Measurements from ENCODE around the gene NAP1L4.

Gene NAP1L4

DNA sequence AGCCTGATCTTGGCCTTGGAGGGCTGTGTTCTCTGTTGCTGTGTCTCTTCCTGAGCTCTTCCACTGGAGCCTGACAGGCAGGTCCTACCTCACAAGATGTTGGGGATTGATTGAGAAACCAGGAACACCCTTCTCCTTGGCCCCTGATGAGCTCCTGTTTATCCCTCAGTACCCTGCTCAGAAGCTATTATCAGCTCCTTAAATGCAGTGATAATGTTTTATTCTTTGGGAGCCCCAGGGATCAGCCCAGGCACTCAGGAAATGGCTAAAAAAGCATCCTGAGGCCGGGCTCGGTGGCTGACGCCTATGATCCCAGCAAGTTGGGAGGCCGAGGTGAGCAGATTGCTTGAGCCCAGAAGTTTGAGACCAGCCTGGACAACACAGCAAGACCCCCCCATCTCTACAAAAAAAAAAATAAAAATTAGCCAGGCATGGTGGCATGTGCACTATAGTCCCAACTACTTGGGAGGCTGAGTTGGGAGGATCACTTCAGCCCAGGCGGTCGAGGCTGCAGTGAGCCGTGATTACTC, 58.0 kb downstream of the NAP1L4 start:
- DNase-seq, result no peak

DNA sequence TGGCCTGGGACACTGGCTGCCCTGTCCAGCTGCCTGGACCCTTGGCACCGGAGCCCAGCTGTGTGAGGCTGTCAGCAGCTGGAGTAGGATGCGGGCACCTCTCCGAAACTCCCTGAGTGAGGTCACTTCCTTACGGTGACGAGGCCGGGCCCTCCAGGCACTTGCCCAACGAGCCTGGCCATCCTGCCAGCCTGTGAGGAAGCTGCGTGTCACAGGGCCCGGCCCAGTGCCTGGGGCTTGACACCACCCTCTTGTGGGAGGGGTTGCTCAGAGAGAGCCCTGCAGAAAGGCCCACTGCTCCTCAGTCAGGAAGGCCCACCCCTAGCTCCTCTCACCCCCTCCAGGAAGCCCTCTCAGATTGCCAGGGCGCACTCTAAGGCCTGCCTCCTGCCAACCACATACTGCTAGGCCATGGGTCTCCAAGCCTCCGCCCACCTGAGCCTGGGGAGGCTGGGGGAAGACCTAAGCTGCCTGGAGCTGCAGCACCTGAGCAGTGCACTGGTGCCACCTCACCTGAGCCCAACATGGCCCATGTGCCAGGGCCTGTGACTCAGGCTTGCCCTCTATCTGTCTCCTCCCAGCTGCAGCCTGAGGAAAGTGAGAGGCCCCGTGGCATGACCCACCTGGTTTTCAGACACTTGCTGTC, 58.6 kb downstream of the NAP1L4 start:
- no peak for DNase-seq

DNA sequence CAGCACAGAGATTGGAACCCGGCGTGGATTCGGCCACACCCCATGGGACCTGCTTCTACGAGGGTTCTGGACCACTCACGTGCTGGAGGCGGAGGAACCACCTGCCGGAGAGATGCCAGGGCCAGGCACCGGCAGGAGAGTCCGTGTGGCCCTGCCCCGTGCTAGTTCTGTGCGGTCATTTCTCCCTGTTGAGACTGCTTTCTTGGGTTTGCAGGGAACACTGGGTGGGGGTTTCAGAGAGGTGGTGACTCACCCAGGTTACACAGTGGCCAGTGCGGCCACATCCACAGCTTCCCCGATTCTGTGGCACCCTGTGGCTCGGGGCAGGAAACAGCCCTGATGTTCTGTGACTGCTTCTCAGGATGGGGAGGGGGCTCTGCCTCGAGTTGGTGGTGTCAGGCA, 59.3 kb downstream of the NAP1L4 start:
- no peak for DNase-seq

DNA sequence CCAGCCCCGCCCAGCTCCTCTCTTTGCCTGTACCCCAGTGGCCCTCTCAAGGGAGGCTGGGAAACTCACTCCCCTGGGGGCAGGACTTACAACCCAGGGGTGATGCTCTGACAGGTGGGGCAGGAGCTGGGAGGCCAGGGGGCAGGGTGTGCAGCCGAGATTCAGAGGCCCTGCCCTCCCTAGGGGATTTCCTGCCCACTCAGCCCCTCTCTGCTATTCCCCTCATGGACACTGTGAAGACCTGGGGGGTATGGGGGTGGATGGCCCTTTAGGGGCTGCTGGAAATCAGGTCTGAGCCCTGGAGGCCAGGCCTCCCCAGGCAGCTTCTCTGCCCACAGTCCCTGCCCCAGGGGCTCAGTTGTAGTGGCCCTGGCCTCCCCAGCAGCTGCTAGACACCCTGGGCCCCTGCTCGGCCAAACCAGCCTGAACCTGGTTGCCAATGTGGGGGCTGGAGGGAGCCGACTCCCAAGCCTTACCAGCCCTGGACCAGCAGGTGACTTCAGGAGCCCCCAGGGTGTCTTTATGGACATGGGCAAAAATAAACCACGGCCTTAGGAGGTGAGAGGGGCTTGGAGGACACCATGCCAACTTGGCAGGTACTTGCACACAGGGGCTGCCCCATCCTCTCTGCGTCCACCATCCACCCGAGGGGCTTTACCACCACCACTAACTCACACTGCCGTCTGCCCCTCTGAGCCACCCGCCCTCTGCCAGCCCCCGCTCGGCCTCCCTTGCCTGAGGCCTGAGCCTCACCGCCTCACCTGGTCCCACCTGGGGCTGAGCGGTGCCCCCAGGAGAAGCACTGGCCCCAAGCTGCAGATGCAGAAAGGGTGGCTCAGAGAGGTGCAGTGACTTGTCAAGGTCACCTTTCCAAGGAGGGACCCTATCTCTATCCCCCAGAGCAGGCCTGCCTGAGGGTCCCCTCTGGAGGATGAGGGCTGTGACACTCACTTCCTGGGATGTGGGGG, 60.1 kb downstream of the NAP1L4 start:
- no peak for DNase-seq

DNA sequence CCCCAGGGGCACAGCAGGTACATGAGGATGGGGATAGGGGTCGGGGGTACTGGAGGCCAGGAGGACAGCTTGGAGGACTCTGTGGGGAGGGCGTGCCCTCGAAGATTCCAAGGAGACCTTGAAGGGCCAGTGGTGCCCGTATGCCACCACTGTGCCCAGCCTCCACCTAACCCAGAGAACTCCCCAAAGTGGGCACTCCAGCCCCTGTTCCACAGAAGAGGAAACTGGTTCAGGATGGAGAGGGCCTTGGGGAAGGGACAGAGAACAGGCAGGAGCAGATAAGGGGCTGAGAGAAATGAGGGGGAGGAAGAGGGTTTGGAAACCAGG, 60.7 kb downstream of the NAP1L4 start:
- no peak for DNase-seq

DNA sequence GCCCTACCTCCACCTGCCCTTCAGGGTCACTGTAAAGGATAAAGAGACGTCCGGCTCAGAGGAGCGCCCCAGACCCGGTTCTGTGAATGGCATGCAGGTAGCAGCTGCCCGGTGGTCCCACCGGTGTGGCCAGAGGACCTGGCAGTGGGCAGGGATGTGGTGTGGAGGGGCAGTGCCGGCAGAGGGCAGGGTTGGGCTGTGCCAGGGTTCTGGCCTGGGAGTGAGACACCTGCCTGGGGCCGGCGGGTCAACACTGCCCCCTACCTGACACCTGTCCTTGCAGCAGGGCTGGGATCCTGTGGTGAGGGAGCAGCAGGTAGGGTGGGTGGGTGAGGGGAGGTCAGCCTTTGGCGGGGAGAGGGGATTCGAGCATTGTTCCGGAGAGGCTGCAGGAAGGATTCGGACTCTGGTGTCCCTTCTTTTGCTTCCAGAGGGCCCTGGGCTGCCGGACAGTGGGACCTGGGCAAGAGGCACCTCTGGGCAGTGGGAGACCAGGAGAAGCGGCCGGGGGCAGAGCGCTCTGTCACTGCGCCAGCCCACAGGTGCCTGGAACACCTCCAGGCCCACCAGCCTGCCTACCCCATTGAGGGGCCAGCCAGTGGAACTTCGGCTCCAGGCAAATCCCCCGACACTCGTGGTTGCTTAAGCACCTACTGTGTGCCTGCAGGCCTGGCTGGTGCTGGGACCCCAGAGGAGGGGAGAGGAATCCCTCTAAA, 61.3 kb downstream of the NAP1L4 start:
- no peak for DNase-seq

DNA sequence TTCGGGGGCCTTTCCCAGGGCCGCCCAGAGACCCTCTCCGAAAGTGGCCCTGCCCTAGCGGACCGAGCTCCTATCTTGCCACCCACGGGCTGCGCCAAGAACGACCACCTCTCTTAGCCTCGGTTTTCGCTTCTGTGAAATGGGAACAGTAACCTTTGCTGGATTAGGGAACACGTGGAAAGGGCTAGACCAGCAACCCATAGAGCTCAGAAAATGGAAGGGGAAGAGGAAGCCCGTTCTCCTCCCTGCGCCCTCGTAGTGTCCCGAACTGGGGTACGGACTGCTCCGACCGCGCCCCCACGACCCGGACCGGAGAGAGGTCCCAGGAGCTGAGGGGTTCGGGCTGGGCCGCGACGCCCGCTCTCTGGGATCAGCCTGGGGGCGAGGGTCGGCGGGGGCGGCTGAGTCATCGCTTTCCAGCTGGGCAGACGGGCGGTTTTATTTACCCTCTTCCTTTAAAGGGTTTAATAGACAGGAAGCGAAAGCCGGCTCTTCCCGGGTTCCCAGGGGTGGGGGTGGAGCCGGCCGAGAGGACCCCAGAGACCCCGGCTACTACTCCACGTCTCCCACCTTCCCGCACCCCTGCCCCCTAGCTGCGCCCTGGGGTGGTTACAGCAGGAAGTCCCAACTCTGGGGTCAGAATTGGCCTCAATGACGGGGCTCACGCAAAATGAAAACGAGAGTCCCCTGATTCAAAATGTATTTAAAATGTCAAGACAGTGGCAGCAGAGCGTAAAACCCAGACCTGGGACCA, 62.0 kb downstream of the NAP1L4 start:
- DNase-seq, result no peak

DNA sequence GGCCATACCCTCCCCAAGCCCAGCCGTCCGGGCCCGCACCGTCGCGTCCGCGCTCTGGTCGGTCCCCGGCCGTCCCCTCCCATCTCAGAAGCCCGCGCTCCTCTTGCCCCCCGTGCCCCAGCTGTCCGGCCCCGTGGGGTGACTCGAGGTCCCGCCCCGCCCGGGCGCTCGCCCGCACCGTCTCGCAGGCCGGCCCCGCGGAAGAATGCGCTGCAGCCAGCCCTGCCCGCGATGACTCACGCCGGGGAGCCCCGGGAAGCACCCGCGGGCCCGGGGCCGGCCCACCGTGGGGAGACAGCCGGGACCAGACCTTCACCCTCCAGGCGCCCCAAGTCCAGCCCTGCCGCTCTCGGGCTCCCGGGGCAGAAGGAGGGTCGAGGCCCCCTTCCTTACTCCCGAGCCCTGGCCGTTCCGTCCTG, 62.6 kb downstream of the NAP1L4 start:
- no peak for DNase-seq

DNA sequence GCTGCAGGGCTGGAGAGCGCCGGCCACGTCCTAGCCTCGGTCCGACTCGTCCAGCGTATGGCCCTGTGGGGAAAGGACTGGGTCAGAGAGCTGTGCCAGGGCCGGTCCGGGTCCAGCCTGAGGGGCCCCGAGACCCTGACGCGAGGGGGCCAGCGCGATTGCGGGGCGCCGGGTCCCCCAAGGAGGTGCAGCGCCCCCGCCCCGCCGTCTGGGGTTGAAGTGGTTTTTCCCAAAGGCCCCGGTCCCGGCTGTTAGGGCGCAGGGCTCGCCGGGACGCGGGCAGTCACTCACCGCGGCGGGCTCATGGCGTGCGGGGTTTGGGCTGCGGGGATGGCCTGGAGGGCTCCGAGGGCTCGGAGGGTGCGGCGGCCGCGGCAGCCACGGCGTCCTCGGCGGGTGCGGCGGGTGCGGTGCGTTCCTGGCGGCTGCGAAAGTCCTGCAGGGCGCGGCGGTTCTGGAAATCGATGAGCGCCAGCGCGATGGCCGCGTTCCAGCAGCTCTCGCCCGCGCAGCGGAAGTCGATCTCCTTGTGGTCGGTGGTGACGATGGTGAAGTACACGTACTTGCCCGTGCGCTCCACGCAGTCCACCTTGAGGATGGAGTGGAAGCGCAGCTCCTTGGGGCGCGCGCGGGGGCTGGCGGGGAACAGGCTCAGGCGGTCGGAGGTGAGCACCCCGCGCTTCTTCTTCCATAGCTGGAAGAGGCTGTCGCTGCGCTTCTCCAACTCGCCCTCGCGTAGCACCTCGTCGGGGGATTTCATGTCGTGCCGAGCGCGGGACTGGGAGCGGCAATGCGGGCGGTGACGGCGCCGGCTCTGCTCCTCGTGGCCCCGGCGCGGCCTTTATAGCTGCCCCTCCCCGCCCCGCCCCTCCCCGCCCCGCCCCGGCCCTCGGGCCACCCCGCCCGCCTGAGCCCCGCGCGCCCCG, 63.3 kb downstream of the NAP1L4 start, which contains the start of gene PHLDA2:
Gene PHLDA2 (minus strand): TSS at position 816 of the 926 bp plus-strand sequence. CDS start 56 bp downstream, at position 760.
- no peak for DNase-seq

DNA sequence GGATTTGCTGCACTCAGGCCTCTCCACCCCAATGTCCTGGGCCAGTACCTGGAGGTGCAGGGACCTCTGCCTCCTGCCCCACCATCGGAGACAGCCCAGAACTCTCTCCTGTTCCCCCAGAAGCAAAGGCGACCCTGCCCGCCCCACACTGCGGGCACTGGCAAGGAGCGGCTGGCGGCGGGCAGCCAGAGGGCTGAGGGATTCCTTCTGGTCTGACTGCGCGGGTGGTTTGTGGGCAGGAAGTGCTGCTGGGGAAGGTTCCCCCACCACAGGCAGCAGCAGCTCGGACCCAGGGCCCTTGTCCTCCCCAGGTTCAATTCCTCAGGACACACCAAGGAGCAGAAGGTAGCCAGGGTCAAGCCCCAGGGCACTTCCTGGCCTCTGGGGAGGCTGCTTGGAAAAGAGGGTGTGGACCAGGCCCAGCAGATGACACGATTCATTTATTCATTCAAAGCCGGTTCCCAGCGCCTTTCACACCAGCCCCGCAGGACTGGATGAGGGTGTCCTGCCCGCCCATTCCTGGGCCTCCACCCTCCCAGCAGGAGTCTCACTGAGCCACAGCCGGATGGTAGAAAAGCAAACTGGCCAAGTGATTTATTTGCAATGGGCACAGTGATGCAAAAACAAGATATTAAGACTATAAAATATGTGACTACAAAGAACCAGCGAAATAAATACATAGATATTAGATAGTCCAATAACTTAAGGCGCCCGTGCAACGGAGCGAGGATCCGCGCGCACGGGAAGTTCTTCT, 64.1 kb downstream of the NAP1L4 start:
- no peak for DNase-seq

DNA sequence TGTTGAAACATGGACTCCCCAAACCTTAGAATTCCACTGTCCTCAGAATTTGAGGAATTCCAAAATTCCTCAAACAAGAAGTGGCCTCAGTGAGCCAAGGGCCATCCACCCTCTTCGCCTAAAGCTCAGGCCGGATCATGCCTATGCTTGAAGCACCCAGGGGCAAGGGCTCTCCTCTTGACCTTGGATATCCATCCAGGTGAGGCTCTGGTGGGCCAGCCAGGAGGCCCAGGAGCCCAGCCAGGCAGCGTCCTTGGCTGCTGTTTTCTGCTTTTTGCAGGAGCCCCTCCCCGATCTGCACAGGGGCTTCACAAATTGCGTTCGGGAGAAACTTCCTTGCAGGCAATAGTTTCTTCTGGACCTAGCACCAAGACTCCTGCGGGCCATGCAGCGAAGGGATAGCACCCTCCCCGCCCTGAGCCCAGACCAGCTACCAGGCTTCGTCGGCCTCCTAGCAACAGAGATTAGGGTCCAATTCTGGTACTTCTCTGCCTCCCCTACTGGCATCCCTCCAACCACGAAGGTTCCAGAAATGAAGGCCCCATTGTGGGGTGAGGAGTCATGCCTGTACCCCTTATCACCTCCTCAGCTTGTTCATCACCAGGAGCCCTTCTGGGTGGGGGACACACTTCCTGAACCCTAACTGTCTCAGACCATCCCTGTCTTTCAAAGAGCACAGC, 64.9 kb downstream of the NAP1L4 start:
- DNase-seq, result no peak

DNA sequence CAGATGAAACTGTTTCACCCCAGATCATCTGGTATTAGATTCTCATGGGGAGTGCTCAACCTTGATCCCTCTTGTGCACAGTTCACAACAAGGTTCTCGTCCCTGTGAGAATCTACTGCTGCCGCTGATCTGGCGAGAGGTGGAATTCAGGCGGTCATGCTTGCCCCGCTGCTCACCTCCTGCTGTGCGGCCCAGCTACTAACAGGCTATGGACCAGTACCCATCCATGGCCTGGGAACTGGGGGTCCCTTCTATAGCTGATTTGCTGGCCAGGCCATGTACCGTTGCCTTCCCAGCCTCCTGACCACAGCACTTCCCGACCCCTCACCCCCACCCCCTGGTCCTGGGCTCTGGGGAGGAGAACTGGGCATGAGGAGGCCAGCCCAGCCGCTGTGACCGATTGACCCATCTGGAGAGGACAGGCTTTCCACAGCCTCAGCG, 65.5 kb downstream of the NAP1L4 start:
- DNase-seq, result no peak

DNA sequence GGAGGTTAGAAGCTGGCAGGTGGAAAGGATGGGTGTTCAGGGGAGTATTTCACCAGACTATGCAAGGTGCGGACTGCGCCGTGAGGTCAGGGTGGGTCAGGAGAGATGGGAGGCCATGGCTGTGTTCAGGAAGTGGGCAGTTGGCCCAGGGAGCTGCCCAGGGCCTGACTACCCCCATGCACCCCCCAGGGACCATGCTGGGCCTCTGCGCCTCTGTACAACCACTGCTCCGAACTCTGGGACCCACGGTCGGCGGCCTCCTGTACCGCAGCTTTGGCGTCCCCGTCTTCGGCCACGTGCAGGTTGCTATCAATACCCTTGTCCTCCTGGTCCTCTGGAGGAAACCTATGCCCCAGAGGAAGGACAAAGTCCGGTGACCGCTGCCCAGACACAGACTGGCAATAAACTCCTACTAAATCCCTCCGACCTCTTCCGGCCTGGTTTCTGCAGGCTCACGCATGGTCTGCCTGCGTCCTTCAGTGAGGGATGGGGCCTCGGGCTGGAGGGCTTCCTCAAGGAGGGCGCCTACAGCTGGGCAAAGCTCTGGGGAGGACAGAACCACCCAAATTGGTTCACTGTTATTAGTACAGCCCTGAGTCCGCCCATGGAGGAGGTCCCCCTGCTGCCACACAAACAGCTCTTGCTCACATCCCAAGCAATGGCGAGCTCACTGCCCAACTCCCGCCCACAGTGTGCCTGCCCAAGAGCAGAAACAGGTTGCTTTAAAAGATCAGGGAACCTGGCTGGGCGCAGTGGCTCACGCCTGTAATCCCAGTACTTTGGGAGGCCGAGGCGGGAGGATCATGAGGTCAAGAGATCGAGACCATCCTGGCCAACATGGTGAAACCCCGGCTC, 67.1 kb downstream of the NAP1L4 start:
- DNase-seq, result no peak

DNA sequence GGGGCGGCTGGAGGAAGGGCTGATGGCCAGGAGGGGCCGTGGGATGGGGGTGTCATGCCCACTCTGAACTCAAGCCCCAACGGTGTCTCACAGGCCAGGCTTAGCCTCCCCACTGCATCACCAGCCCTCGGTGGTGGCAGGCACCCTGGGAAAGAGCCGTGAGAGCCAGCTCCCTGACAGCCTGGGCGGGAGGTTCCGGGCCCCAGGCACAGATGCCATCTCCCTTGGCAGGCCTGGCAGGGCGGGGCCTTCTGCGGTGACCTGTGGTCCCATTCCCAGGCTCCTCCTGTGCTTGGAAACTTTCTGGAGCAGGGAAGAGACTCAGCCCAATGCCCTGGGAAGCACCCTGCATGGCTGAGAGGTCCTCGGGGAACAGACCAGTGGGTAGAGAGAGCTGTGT, 67.7 kb downstream of the NAP1L4 start:
- no peak for DNase-seq

DNA sequence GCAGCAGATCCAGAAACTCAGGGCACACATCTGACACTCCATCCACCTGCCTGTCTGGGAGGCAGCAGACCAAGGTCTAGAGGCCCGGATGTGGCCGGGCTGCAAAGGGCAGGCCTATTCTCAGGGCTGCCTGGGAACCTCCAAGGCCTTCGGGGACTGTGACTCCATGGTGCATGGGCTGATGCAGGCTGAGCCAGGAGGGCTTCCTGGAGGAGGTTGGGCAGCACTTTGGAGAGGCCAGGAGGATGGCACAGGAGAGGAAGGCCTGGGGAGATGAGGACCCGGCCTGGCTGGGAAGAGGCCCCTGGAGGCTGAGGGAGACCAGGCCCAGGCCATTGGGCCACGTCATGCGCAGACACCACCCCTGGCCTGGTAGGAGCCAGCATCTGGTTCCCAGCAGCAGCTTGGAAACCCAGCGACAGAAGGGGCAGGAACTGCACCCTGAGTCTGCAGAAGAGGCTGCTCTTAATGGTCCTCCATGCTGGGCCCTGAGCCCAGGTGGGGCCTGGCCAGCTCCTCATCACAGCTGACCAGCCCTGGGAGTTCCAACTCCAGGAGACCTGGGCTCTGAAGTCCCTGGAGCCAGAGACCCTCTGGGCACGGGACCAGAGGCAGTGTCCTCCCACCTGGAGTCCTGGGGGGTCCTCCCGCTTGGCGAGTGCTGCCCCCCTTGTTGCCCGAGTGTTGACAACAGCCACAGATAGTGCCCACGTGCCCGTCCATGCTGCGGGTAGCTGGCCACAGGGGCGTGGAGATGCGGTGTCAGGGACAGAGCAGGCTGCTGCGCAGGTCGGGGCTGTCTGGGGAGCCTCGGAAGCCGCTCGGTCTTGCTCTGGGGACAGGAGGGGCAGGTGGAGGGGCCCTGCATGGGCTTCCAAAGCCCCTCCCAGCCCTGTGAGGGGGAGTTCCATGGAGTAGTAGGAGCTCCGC, 68.4 kb downstream of the NAP1L4 start:
- no peak for DNase-seq

DNA sequence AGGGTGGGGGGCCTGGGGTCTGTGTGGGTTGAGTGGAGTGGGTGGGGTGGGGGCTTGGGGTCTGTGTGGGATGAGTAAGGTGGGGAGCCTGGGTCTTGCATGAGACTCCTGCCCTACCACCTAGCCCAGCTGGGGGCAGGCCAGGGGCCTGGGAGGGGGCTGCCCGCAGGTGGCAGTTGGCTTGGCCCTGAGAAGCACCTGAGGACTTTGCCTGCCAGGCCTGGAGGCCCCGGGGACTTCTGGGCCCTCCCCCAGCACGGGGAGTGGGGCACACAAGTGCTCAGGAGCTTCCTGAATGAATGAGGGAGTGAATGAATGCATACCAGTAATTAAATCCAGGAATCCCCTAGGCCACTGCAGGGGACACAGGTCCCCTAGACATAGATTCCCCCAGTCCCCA, 69.5 kb downstream of the NAP1L4 start:
- DNase-seq, result no peak

DNA sequence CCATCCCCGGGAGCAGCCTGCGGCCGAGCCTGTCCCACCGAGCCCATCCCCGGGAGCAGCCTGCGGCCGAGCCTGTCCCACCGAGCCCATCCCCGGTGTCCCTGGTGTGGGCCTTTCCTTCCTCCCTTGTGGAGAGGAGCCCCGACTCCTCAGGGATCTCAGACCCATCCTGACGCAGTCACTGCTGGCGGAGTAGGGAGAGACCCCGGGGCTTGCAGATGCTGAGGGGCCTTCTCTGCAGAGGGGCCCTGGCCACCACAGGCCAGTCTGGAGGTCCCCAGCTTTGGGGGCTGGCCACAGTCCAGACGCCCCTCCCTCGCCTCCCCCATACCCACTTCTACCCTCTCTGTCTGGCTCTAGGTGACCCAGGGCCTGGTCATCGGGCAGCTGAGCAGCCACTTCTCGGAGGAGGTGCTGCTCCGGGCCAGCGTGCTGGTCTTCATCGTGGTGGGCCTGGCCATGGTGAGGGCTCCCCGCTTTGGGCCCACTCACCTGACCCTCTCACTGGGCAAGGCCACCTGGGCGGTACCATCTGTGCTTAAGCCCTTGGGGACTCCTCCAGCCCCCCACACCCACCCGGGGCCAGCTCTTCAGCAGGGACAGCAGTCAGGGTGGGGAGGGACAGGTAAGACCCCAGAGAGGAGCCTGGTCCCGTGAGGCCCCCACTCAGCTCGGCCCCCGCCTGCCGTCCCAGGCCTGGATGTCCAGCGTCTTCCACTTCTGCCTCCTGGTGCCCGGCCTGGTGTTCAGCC, 70.2 kb downstream of the NAP1L4 start:
- DNase-seq, result no peak
